Gastrocnemius medialis (tissue), 4 donors: ENCODE measurements around the gene ST7. TPM values are rescaled to one million over a fixed set of nuclear protein-coding genes. Genes with fewer than 3 reads are reported as not detected.

Experiments used
- ATAC-seq, 2 donors: fragments of 150-250 bp; one replicate each; pipeline ENCODE4 v1.9.1; 2016
- DNase-seq, 2 donors: peaks; one replicate each; pipeline ENCODE4 v3.0.0-alpha.2; 2019
- H3K27ac ChIP-seq, 4 donors: fragments of 200-600 bp; sonication (generic); 1 replicate in 1 of 4; 2 replicates in 3 of 4; pipeline ENCODE4 v1.5.1; 2016 to 2018; ENCODE audit warnings: mild to moderate bottlenecking in 2 of 4, moderate library complexity in 1 of 4
- H3K27me3 ChIP-seq, 3 donors: fragments of 200-600 bp; sonication (generic) in 2 of 3; 1 replicate in 1 of 3; 2 replicates in 2 of 3; pipeline versions ENCODE4 v1.5.1 to v1.6.0; 2016 to 2019; ENCODE audit warnings: mild to moderate bottlenecking in 1 of 3, moderate library complexity in 1 of 3
- H3K36me3 ChIP-seq, 2 donors: fragments of 200-600 bp; sonication (generic) in 1 of 2; one replicate each; pipeline ENCODE4 v1.5.1; 2017 to 2018
- H3K4me1 ChIP-seq, 2 donors: fragments of 200-600 bp; sonication (generic) in 1 of 2; one replicate each; pipeline ENCODE4 v1.5.1; 2016 to 2017; ENCODE audit warnings: mild to moderate bottlenecking in 2 of 2
- H3K4me3 ChIP-seq, 4 donors: fragments of 200-600 bp; sonication (generic) in 3 of 4; 1 replicate in 1 of 4; 2 replicates in 3 of 4; pipeline ENCODE4 v1.5.1; 2016 to 2019; ENCODE audit warnings: mild to moderate bottlenecking in 2 of 4
- H3K9me3 ChIP-seq, 3 donors: fragments of 200-600 bp; sonication (generic) in 2 of 3; 1 replicate in 1 of 3; 2 replicates in 2 of 3; pipeline ENCODE4 v1.5.1; 2016 to 2019
- CTCF ChIP-seq, 5 experiments: fragments of 450-650 bp in 3 of 5; fragments of 200-600 bp in 2 of 5; sonication (generic) in 2 of 5; IDR thresholded peaks in 4 of 5; conservative IDR thresholded peaks in 1 of 5; 1 replicate in 4 of 5; 2 replicates in 1 of 5; pipeline ENCODE4 v1.5.1; 2016 to 2019; ENCODE audit warnings: antibody characterized with exemption in 5 of 5, mild to moderate bottlenecking in 3 of 5, moderate library complexity in 3 of 5
- POLR2A ChIP-seq, 2 donors: fragments of 450-650 bp; IDR thresholded peaks; one replicate each; pipeline ENCODE4 v1.6.1; 2017; ENCODE audit warnings: antibody characterized with exemption in 2 of 2, mild to moderate bottlenecking in 2 of 2, moderate library complexity in 2 of 2
- in situ Hi-C, 4 donors: fragments of 200-750 bp; cut with MboI; loops; one replicate each; pipeline versions ENCODE4 v1.15.0 to v1.8.0; 2017; ENCODE audit warnings: low sequenced_read_pairs in 4 of 4
- intact Hi-C: fragments of 100-400 bp; cut with DNase I; formaldehyde crosslinking; loops from one replicate; pipeline ENCODE4 v1.15.1; 2023; ENCODE audit warnings: low total_unique reads
- total RNA-seq, 4 donors: library from RNA; depleted of rRNA; stranded (reverse); fragments of >200 nt; gene quantifications; one replicate each; pipeline versions ENCODE4 v1.1.0 to v1.2.3, GENCODE V29; 2016

The ST7 gene
- total RNA-seq, 4 donors from 2014 or later: 5.5 to 14.5 (median 11.9) TPM

- Histone ChIP-seq H3K27me3 (no peaks in the 10 kb centered on the region), H3K4me3 (no peak overlapping the region), H3K4me1 (peaks cover 10 to 17% of the 10 kb centered on the region in 2 donors), H3K36me3 (no peaks in the 10 kb centered on the region), H3K27ac (no peak overlapping the region), H3K9me3 (no peaks in the 10 kb centered on the region)
- no peak for ATAC-seq
- intact Hi-C loops: no loop called here
- DNase-seq: no peak
- in situ Hi-C loops: no loop called here
- TF ChIP-seq CTCF (IDR thresholded peaks at IDR 0.05 in 4 of 5, conservative IDR thresholded peaks at IDR 0.05 in 1 of 5) (no peak), POLR2A (IDR thresholded peaks at IDR 0.05) (no peak)
These were observed 57.3 kb downstream of the ST7 start for GRCh38 chr7:117010375-117011133.

GRCh38 chr7:117011419-117012260 is 58.3 kb downstream of the ST7 start:
- Histone ChIP-seq H3K27me3 (no peaks in the 10 kb centered on the region), H3K27ac (no peak overlapping the region), H3K4me1 (peaks cover 10 to 20% of the 10 kb centered on the region in 2 donors), H3K9me3 (no peaks in the 10 kb centered on the region), H3K36me3 (no peaks in the 10 kb centered on the region), H3K4me3 (no peak overlapping the region)
- ATAC-seq (no peak), DNase-seq (no peak)
- intact Hi-C loops: no loop called here
- TF ChIP-seq CTCF (IDR thresholded peaks at IDR 0.05 in 4 of 5, conservative IDR thresholded peaks at IDR 0.05 in 1 of 5) (no peak), POLR2A (IDR thresholded peaks at IDR 0.05) (no peak)
- in situ Hi-C loops: no loop called here

GRCh38 chr7:117012284-117012683 is 59.0 kb downstream of the ST7 start:
- no peak for DNase-seq
- no peak overlapping the region for H3K4me3 ChIP-seq
- H3K9me3 ChIP-seq: no peaks in the 10 kb centered on the region
- H3K27me3 ChIP-seq: no peaks in the 10 kb centered on the region
- no peak for ATAC-seq
- in situ Hi-C loops: no loop called here
- H3K4me1 ChIP-seq: peaks cover 11 to 24% of the 10 kb centered on the region in 2 donors
- H3K36me3 ChIP-seq: no peaks in the 10 kb centered on the region
- intact Hi-C loops: no loop called here
- TF ChIP-seq CTCF (IDR thresholded peaks at IDR 0.05 in 4 of 5, conservative IDR thresholded peaks at IDR 0.05 in 1 of 5) (no peak), POLR2A (IDR thresholded peaks at IDR 0.05) (no peak)
- H3K27ac ChIP-seq: no peak overlapping the region

GRCh38 chr7:117012696-117013095 is 59.4 kb downstream of the ST7 start:
- no peak for ATAC-seq
- in situ Hi-C loops: no loop called here

More at GRCh38 chr7:117012696-117013095, 59.4 kb downstream of the ST7 start:
- no peaks in the 10 kb centered on the region for H3K9me3 ChIP-seq
- H3K27me3 ChIP-seq: no peaks in the 10 kb centered on the region
- TF ChIP-seq CTCF (IDR thresholded peaks at IDR 0.05 in 4 of 5, conservative IDR thresholded peaks at IDR 0.05 in 1 of 5): no peak
- intact Hi-C loops: no loop called here
- no peak overlapping the region for H3K4me3 ChIP-seq
- DNase-seq: no peak
- no peak overlapping the region for H3K27ac ChIP-seq
- peaks cover 14 to 29% of the 10 kb centered on the region in 2 donors for H3K4me1 ChIP-seq
- H3K36me3 ChIP-seq: no peaks in the 10 kb centered on the region
